Activated naive CD8-positive, alpha-beta T cell treated with anti-CD3 and anti-CD28 coated beads for 36 hours (primary cell): ENCODE measurements around the gene ZNG1F. TPM values are rescaled to one million over a fixed set of nuclear protein-coding genes. Genes with fewer than 3 reads are reported as not detected.

Experiments used
- total RNA-seq, 2 experiments: library from RNA; stranded (reverse); gene quantifications; one replicate each; pipeline ENCODE4 v1.2.3, GENCODE V29; 2021

ZNG1F gene
- total RNA-seq, 2 experiments from 2014 or later = 13.2 to 16.0 TPM

Other genes starting within 250 kb of the ZNG1F start
- not detected for gene FOXD4L6, start 60.6 kb downstream of the ZNG1F start, total RNA-seq